Spinal cord (tissue), 10 donors: Measurements from ENCODE around the gene REM2. TPM values are rescaled to one million over a fixed set of nuclear protein-coding genes. Genes with fewer than 3 reads are reported as not detected.
A peak's percentile ranks its signal among the peaks of the same experiment; 100 is the strongest.

Source experiments
- DNase-seq, 6 donors: peaks; one replicate each; pipeline versions ENCODE4 v3.0.0 to v3.0.0-alpha.2; 2013 to 2015; ENCODE audit warnings: low spot score in 6 of 6, low read depth in 4 of 6
- H3K27ac ChIP-seq: one replicate; pipeline ENCODE4 v1.5.1; 2013; ENCODE audit warnings: low read depth, low read length, control low read depth
- H3K27me3 ChIP-seq: one replicate; pipeline ENCODE4 v1.6.1; 2013; ENCODE audit warnings: low read length; ENCODE audit not compliant: control insufficient read depth, insufficient read depth
- H3K36me3 ChIP-seq: one replicate; pipeline ENCODE4 v1.6.1; 2013; ENCODE audit warnings: low read length; ENCODE audit not compliant: control insufficient read depth, insufficient read depth
- H3K4me1 ChIP-seq: one replicate; pipeline ENCODE4 v1.6.1; 2013; ENCODE audit warnings: low read length; ENCODE audit not compliant: control insufficient read depth, insufficient read depth
- H3K4me3 ChIP-seq: one replicate; pipeline ENCODE4 v1.5.1; 2013; ENCODE audit warnings: low read depth, low read length, control low read depth
- H3K9me3 ChIP-seq: one replicate; pipeline ENCODE4 v1.6.1; 2013; ENCODE audit warnings: low read length; ENCODE audit not compliant: control insufficient read depth, insufficient read depth
- WGBS: methylation state at CpG from one replicate; pipeline ENCODE4 v1.1.5; 2013; ENCODE audit warnings: missing lambda C conversion rate; ENCODE audit not compliant: insufficient coverage; 5-methylcytosine and 5-hydroxymethylcytosine counted together
- polyA plus RNA-seq, 2 donors: library from polyadenylated mRNA; unstranded; fragments of 120-200 nt; gene quantifications; one replicate each; pipeline ENCODE4 v1.2.1, GENCODE V29; 2013; ENCODE audit not compliant: insufficient read length in 2 of 2
- total RNA-seq, 2 donors: library from RNA; depleted of rRNA in 1 of 2; stranded (reverse); fragments of 120-200 nt in 1 of 2; fragments of >200 nt in 1 of 2; gene quantifications; one replicate each; pipeline versions ENCODE4 v1.2.3 to v1.2.4, GENCODE V29; 2013 to 2014
- donor health status: healthy.

The REM2 gene
- total and polyA plus RNA-seq, 4 donors = 1.3 to 8.9 (median 5.2) TPM

DNA sequence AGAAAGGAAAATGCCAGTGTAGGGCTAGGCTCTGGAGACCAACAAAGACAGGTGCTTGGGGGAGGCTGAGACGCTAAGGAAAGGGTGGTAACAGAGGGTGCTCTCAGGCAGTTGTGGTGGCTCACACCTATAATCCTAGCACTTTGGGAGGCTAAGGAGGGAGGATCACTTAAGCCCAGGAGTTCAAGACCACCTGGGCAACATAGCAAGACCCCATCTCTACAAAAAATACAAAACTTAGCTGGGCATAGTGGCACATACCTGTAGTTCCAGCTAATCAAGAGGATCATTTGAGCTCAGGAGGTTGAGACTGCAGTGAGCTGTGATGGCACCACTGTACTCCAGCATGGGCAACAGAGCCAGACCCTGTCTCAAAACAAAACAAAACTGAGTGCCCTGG, 12.4 kb downstream of the REM2 start:
- WGBS = no CpG with 5 or more reads among the region's 1 CpG
- H3K36me3 ChIP-seq = peaks cover 12% of the 10 kb centered on the region
- H3K4me3 ChIP-seq = no peak overlapping the region
- no peak overlapping the region for H3K27ac ChIP-seq
- no peaks in the 10 kb centered on the region for H3K9me3 ChIP-seq
- DNase-seq = no peak
- peaks cover 2% of the 10 kb centered on the region for H3K4me1 ChIP-seq
- no peaks in the 10 kb centered on the region for H3K27me3 ChIP-seq

DNA sequence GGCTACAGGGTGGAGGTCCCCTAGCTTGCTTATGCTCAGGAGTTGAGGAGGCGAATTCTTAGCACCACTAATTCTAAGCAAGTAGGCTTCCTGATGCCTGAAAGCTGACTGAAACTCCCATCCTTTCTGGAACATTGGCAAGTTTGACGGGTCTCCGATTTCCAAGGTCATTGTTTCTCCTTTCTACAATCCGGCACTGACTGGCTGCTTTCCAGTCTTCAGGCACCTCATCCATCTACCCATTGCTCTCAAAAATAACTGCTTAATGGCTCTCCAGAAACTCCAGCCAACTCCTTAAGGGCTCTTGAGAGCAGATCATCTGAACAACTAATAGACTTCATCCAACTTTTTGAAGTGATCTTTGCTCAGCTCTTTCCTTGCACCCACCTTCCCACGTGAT, 13.3 kb downstream of the REM2 start:
- 43% methylated on average over 3 of the region's 5 CpGs for WGBS
- Histone ChIP-seq H3K36me3 (peaks cover 18% of the 10 kb centered on the region), H3K9me3 (no peaks in the 10 kb centered on the region), H3K27ac (peak overlapping the region; percentile 11), H3K4me1 (peaks cover 2% of the 10 kb centered on the region), H3K4me3 (no peak overlapping the region), H3K27me3 (no peaks in the 10 kb centered on the region)
- peak in 2 of 6 donors; percentile 28 to 49 for DNase-seq

DNA sequence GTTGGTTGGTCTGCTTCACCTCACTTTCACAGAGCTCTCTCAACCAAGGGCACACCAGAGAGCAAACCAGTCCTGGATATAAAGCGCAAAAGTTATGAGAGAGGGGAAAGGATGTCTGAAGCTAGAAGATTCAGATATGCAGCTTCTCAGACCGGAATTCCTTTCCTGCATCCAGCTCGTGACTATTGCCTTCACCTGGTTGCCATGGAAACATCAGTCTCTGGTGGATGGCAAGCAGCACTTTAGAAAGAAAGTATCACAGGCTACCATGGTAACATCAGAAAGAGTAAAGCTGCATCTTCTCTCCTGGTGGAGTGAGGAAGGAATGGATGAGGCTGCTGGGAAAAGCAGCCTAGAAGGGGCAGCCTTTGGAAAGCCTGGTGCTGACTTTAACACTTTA, 13.7 kb downstream of the REM2 start:
- Histone ChIP-seq H3K27ac (peak overlapping the region; percentile 11), H3K4me3 (no peak overlapping the region), H3K4me1 (peaks cover 2% of the 10 kb centered on the region), H3K27me3 (no peaks in the 10 kb centered on the region), H3K36me3 (peaks cover 22% of the 10 kb centered on the region), H3K9me3 (no peaks in the 10 kb centered on the region)
- DNase-seq = peak in 3 of 6 donors; percentile 51 to 94 (median 59)
- 56% methylated on average over 3 of the region's 3 CpGs for WGBS

DNA sequence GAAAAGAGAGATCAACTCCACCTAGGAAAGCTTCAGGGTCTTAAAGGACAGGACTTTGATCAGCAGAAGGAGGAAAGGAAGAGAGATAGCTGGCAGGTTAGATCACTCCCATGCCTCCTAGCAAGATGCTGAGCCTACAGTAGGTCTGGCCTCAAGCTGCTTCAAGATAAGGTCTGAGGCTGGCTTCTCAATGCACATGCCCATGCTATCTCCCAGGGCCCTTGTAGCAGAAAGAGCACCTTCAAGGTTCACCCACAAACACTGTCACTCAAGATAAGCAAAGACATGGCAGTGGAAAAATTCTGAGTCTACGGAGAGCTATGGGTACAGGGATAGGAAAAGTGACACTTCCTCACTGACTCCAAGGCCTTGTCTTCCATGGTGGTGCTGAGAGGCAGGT, 14.3 kb downstream of the REM2 start:
- no CpG with 5 or more reads among the region's 1 CpG for WGBS
- no peak for DNase-seq
- Histone ChIP-seq H3K27ac (no peak overlapping the region), H3K27me3 (no peaks in the 10 kb centered on the region), H3K4me1 (peaks cover 2% of the 10 kb centered on the region), H3K4me3 (no peak overlapping the region), H3K36me3 (peaks cover 26% of the 10 kb centered on the region), H3K9me3 (no peaks in the 10 kb centered on the region)

DNA sequence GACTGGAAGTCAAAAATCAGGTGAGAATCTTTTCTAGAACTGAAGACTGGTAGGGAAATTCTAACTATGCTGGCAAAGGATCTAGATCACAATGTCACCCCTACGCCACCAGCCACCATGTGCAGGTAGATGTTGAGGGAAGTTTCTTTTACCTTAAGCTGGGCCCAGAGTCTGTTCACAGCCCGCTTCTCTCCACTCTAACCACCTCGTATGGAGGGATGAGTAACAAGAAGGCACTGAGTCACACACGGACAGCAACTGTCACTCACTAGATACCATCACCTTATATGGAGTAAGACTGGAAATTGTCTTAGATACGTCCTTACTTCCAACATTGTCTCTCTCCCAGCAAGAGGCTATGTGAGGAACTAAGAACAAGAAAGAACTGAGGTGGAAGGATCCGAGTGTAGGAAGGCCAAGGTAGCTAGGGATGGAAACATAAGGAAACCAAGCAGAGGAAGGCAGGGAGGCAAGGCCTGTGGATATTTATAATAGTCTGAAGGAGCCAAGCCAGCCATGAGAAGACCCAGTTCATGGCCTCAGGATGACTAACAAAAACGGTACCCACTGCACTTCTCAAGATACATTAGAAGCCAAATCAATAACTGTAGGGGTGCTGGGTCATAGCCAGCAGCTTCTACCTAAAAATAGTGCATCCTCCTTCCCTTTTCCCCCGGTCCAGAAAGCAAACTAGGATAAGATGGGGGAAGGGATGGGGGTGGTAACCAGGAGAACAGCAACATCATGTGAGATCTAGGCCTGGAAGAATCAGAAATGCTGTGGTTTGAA, 15.5 kb downstream of the REM2 start:
- DNase-seq = no peak
- no CpG with 5 or more reads among the region's 8 CpGs for WGBS
- Histone ChIP-seq H3K27ac (no peak overlapping the region), H3K36me3 (peaks cover 30% of the 10 kb centered on the region), H3K4me1 (peaks cover 2% of the 10 kb centered on the region), H3K4me3 (no peak overlapping the region), H3K27me3 (no peaks in the 10 kb centered on the region), H3K9me3 (no peaks in the 10 kb centered on the region)

DNA sequence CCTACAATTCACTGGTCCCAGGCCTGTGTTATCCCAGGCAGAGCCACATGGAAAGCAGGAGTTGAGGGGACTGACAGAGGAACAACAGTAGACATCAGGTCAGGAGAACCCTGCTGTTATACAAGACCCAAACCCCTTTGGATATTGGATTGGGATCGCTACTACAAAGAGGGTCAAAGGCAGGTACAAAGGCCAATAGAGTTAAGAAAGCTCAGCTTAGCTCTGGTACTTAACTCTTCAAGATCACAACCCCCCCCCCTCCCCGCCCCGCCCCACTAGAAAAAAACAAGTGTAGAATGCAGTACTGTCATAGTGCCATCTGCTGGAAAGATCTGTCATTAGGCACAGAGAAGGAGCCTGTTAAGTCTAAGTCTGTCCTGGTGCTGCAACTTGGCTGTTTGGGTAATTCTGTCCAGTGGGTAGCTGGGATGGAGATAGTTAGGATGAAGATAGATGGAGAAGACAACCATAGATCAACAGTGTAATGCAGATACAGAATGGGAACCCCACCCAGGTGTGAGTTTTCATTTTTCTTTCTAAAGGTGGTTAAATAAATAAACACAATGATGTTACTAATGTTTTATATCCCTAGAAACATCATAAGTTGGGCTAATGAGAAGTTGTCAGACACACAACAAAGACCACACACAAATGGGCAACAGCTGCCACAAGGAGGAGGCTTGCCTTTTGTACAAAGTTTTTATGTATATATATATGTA, 17.2 kb downstream of the REM2 start:
- no CpG with 5 or more reads among the region's 3 CpGs for WGBS
- peak in 2 of 6 donors; percentile 82 to 88 for DNase-seq
- Histone ChIP-seq H3K9me3 (no peaks in the 10 kb centered on the region), H3K27ac (no peak overlapping the region), H3K27me3 (no peaks in the 10 kb centered on the region), H3K4me3 (no peak overlapping the region), H3K4me1 (peaks cover 2% of the 10 kb centered on the region), H3K36me3 (peaks cover 46% of the 10 kb centered on the region)

DNA sequence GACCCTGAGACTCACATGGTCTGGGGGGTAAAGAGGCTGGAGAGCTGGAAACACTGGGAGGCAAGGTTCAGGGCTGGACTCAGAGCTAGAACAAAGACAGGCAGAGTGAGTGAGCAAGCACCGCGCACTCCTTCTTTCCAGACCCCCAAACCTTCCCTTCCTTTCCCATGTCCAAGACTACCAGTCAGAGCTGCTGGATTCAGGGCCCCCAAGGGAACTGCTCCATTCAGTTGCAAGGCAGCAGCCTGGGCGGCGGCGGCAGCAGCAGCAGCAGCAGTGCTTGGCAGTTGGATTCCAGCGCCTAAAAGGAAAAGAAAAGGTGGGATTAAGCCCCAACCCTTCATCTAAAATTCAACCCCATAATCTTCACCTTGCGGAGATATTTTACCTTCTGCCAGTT, 18.8 kb downstream of the REM2 start:
- DNase-seq = no peak
- no peak overlapping the region for H3K4me3 ChIP-seq
- peaks cover 58% of the 10 kb centered on the region for H3K36me3 ChIP-seq
- H3K9me3 ChIP-seq = no peaks in the 10 kb centered on the region
- no peaks in the 10 kb centered on the region for H3K27me3 ChIP-seq
- 100% methylated on average over 5 of the region's 7 CpGs for WGBS
- no peak overlapping the region for H3K27ac ChIP-seq
- H3K4me1 ChIP-seq = no peaks in the 10 kb centered on the region

DNA sequence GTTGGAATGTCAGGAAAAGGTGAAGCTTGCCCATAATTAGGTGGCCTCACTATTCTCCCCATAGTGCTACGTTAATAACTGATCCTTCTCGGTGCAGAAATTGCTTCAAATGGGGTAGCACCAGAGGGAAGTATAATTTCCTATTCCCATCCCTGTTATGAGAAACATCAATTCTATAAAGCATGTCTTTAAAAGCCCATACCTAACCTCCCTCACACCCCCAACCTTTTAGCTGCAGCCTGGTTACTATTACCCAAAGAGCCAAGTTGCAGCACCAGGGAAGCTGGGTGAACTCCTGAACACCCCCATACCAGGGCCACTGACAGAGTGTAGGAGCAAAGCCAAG, 20.7 kb downstream of the REM2 start:
- H3K27ac ChIP-seq = no peak overlapping the region

DNA sequence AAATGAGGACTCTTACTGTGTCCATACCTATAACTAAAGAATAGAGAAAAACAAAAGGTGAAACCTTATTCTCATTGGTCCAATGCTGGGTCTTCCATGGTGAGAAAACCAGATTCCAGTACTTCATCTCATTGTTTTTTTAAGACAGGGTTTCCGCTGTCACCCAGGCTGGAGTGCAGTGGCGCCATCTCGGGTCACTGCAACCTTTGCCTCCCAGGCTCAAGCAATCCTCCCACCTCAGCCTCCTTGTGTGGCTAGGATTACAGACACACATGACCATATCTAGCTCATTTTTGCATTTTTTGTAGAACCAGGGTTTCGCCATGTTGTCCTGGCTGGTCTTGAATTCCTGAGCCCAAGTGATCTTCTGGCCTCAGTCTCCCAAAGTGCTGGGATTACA, 22.6 kb downstream of the REM2 start:
- WGBS = 86% methylated on average over 4 of the region's 4 CpGs
- Histone ChIP-seq H3K9me3 (no peaks in the 10 kb centered on the region), H3K4me1 (no peaks in the 10 kb centered on the region), H3K4me3 (no peak overlapping the region), H3K27ac (no peak overlapping the region), H3K36me3 (peaks cover 86% of the 10 kb centered on the region), H3K27me3 (no peaks in the 10 kb centered on the region)
- no peak for DNase-seq

More for the DNA sequence above, 20.7 kb downstream of the REM2 start:
- WGBS = no CpG with 5 or more reads among the region's 2 CpGs
- DNase-seq = no peak
- no peaks in the 10 kb centered on the region for H3K4me1 ChIP-seq
- peaks cover 71% of the 10 kb centered on the region for H3K36me3 ChIP-seq
- no peak overlapping the region for H3K4me3 ChIP-seq
- no peaks in the 10 kb centered on the region for H3K9me3 ChIP-seq
- no peaks in the 10 kb centered on the region for H3K27me3 ChIP-seq

DNA sequence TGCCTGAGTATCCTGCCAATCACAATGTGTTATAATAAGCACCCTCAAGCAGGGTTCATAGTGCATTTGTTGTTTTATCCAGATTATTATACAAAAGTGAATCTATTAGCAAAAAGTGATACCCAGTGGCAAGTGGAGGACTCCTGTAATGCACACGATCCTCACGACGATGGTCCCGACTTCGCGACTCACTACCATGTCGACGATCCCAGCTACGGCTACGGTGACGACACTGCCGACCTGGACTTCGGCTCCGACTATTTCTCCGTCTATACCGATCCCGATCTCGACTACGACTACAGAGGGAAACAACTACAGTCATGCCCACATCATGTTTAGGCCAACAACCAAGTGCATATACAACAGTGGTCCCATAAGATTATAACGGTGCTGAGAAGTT, 23.1 kb downstream of the REM2 start:
- H3K27ac ChIP-seq = no peak overlapping the region
- H3K4me1 ChIP-seq = no peaks in the 10 kb centered on the region
- no peaks in the 10 kb centered on the region for H3K9me3 ChIP-seq
- no peaks in the 10 kb centered on the region for H3K27me3 ChIP-seq
- peaks cover 81% of the 10 kb centered on the region for H3K36me3 ChIP-seq
- DNase-seq = no peak
- 96% methylated on average over 19 of the region's 20 CpGs for WGBS
- no peak overlapping the region for H3K4me3 ChIP-seq
